Ascending aorta (tissue), 2 donors: ENCODE results near the gene TGFBR2. TPM values are rescaled to one million over a fixed set of nuclear protein-coding genes. Genes with fewer than 3 reads are reported as not detected.

ENCODE experiments used
- DNase-seq, 2 donors: peaks; one replicate each; pipeline ENCODE4 v3.0.0-alpha.2; 2019; ENCODE audit warnings: low spot score in 2 of 2
- H3K27ac ChIP-seq, 2 donors: fragments of 200-600 bp; sonication (generic); one replicate each; pipeline ENCODE4 v1.5.1; 2016 to 2017; ENCODE audit warnings: mild to moderate bottlenecking in 1 of 2
- H3K27me3 ChIP-seq: fragments of 200-600 bp; sonication (generic); one replicate; pipeline ENCODE4 v1.5.1; 2017
- H3K36me3 ChIP-seq, 2 donors: fragments of 200-600 bp; sonication (generic); one replicate each; pipeline ENCODE4 v1.5.1; 2016
- H3K4me1 ChIP-seq, 2 donors: fragments of 200-600 bp; sonication (generic); one replicate each; pipeline ENCODE4 v1.5.1; 2016 to 2017; ENCODE audit warnings: mild to moderate bottlenecking in 1 of 2
- H3K4me3 ChIP-seq, 2 donors: fragments of 200-600 bp; sonication (generic); one replicate each; pipeline ENCODE4 v1.5.1; 2016 to 2017; ENCODE audit warnings: mild to moderate bottlenecking in 1 of 2
- H3K9me3 ChIP-seq, 2 donors: fragments of 200-600 bp; sonication (generic); one replicate each; pipeline ENCODE4 v1.5.1; 2016
- CTCF ChIP-seq, 3 experiments: fragments of 200-600 bp in 2 of 3; fragments of 450-650 bp in 1 of 3; sonication (generic) in 2 of 3; IDR thresholded peaks; one replicate each; pipeline ENCODE4 v1.5.1; 2016 to 2019; ENCODE audit warnings: antibody characterized with exemption in 3 of 3, mild to moderate bottlenecking in 1 of 3, moderate library complexity in 1 of 3
- intact Hi-C: fragments of 100-400 bp; cut with DNase I; formaldehyde crosslinking; loops from one replicate; pipeline ENCODE4 v1.15.1; 2023
- total RNA-seq: library from RNA; depleted of rRNA; stranded (reverse); fragments of >200 nt; gene quantifications from one replicate; pipeline ENCODE4 v1.1.0, GENCODE V29; 2016

TGFBR2 gene
- total RNA-seq, 1 donor from 2014 or later: 343 TPM

- intact Hi-C loops: no loop called here
- TF ChIP-seq CTCF (IDR thresholded peaks at IDR 0.05): no peak
- Histone ChIP-seq H3K27ac (no peak overlapping the region), H3K36me3 (no peaks in the 10 kb centered on the region), H3K27me3 (no peaks in the 10 kb centered on the region), H3K9me3 (no peaks in the 10 kb centered on the region), H3K4me3 (no peak overlapping the region), H3K4me1 (no peaks in the 10 kb centered on the region)
- no peak for DNase-seq
Observed at GRCh38 chr3:30737743-30738499, 131.5 kb downstream of the TGFBR2 start.

GRCh38 chr3:30738605-30739004 lies 132.2 kb downstream of the TGFBR2 start:
- no peak for DNase-seq
- intact Hi-C loops: no loop called here
- H3K27ac ChIP-seq: no peak overlapping the region
- no peaks in the 10 kb centered on the region for H3K36me3 ChIP-seq
- no peaks in the 10 kb centered on the region for H3K27me3 ChIP-seq
- H3K9me3 ChIP-seq: no peaks in the 10 kb centered on the region
- no peak for TF ChIP-seq CTCF (IDR thresholded peaks at IDR 0.05)
- no peaks in the 10 kb centered on the region for H3K4me1 ChIP-seq
- no peak overlapping the region for H3K4me3 ChIP-seq

- Histone ChIP-seq H3K36me3 (no peaks in the 10 kb centered on the region), H3K27me3 (no peaks in the 10 kb centered on the region), H3K4me3 (no peak overlapping the region), H3K4me1 (no peaks in the 10 kb centered on the region), H3K27ac (no peak overlapping the region), H3K9me3 (no peaks in the 10 kb centered on the region)
- TF ChIP-seq CTCF (IDR thresholded peaks at IDR 0.05): no peak
- intact Hi-C loops: no loop called here
- no peak for DNase-seq
Observed at GRCh38 chr3:30741889-30742288, 135.5 kb downstream of the TGFBR2 start.

GRCh38 chr3:30742796-30743619 lies 136.6 kb downstream of the TGFBR2 start:
- H3K27me3 ChIP-seq: no peaks in the 10 kb centered on the region
- H3K27ac ChIP-seq: no peak overlapping the region
- H3K4me1 ChIP-seq: no peaks in the 10 kb centered on the region
- intact Hi-C loops: no loop called here
- DNase-seq: no peak
- TF ChIP-seq CTCF (IDR thresholded peaks at IDR 0.05): no peak
- H3K36me3 ChIP-seq: no peaks in the 10 kb centered on the region
- no peak overlapping the region for H3K4me3 ChIP-seq
- H3K9me3 ChIP-seq: no peaks in the 10 kb centered on the region
